Measurements from ENCODE around the gene HMGCLL1.

HMGCLL1 gene

GRCh38 chr6:55578537-55579363 lies at the start of gene HMGCLL1:
Gene HMGCLL1, minus strand, starts transcription at chr6:55579192. Its CDS starts 137 bp downstream, at chr6:55579055.
- H3K4me3 Mint-ChIP-seq = no peak within 1 kb of the TSS
- H3K9me3 Mint-ChIP-seq = peaks cover 14% of the 10 kb centered on the region

GRCh38 chr6:55621993-55622392 lies 43.0 kb upstream of the HMGCLL1 start:
- no peaks in the 10 kb centered on the region for H3K4me1 Mint-ChIP-seq
- no peak for DNase-seq (ENCODE audit: low spot score in 2 of 2)
- ATAC-seq = no peak
- no peak overlapping the region for H3K27ac Mint-ChIP-seq
- H3K9me3 Mint-ChIP-seq = peaks cover 25% of the 10 kb centered on the region
- H3K36me3 Mint-ChIP-seq = no peaks in the 10 kb centered on the region
- no peak overlapping the region for H3K4me3 Mint-ChIP-seq

More at GRCh38 chr6:55578537-55579363, at the start of gene HMGCLL1:
- Mint-ChIP-seq H3K36me3 (no peaks in the 10 kb centered on the region), H3K27ac (no peak within 1 kb of the TSS), H3K4me1 (no peaks in the 10 kb centered on the region)
- ATAC-seq = peak; percentile 19
- DNase-seq (ENCODE audit: low spot score in 2 of 2) = no peak

DNA sequence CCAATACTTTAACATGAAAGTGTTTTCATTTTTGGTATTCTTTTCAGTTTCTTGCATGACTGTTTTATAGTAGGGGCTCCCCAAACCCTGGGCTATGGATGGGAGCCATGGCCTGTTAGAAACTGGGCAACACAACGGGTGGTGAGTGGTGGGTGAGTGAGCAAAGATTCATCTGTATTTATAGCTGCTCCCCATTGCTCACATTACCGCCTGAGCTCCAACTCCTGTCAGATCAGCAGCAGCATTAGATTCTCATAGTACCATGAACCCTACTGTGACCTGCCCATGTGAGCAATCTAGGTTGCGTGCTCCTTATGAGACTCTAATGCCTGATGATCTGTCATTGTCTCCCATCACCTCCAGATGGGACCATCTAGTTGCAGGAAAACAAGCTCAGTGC lies 42.3 kb upstream of the HMGCLL1 start:
- no peak for DNase-seq (ENCODE audit: low spot score in 2 of 2)
- H3K9me3 Mint-ChIP-seq = peaks cover 27% of the 10 kb centered on the region
- no peak overlapping the region for H3K27ac Mint-ChIP-seq
- H3K4me3 Mint-ChIP-seq = no peak overlapping the region
- no peaks in the 10 kb centered on the region for H3K4me1 Mint-ChIP-seq
- no peak for ATAC-seq
- H3K36me3 Mint-ChIP-seq = no peaks in the 10 kb centered on the region

- no peaks in the 10 kb centered on the region for H3K4me1 Mint-ChIP-seq
- ATAC-seq (no peak), DNase-seq (ENCODE audit: low spot score in 2 of 2) (no peak)
- no peak overlapping the region for H3K4me3 Mint-ChIP-seq
- no peaks in the 10 kb centered on the region for H3K36me3 Mint-ChIP-seq
- peaks cover 30% of the 10 kb centered on the region for H3K9me3 Mint-ChIP-seq
- no peak overlapping the region for H3K27ac Mint-ChIP-seq
These were observed 38.3 kb upstream of the HMGCLL1 start for GRCh38 chr6:55617272-55617671.

DNA sequence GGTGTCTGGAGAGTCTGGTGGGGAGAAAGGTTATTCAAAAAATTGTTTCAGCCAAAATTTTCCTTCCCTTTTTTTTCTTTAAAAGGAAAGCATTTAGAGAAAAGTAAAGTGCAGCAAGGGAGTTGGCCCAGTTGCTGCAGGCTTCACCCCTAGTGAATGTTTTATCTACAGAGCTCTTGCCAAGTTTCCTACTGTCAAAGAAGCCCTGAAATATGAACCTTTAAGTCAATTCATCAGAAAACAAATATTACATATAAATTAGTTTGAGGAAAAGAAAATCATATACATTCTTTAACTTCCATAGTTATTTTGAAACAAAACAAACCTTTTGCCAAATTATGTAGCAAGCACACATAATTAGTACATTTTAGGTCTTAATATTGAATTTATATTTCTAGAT lies 25.0 kb upstream of the HMGCLL1 start:
- ATAC-seq = no peak

DNA sequence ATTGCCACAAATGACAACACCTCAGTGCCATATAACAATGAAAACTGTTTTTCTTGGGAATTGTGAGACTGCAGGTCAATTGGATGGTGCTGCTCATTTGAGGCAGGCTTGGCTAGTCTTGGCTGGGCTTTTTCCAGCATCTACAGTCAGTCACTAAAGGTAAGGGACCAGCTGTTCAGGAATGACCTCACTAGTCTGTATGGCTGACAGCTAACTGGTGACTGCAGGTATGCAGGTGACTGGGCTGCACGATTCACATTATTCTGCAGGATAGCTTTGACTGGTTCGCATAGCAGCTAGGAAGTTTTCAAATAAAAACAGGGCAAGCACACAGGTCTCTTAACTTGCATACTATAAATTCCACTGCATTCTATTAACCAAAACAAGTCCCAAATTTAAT lies 22.1 kb upstream of the HMGCLL1 start:
- H3K27ac Mint-ChIP-seq = no peak overlapping the region
- no peak for ATAC-seq
- H3K36me3 Mint-ChIP-seq = no peaks in the 10 kb centered on the region
- no peaks in the 10 kb centered on the region for H3K4me1 Mint-ChIP-seq
- peaks cover 7% of the 10 kb centered on the region for H3K9me3 Mint-ChIP-seq
- no peak for DNase-seq (ENCODE audit: low spot score in 2 of 2)
- no peak overlapping the region for H3K4me3 Mint-ChIP-seq

More for the DNA sequence above, 25.0 kb upstream of the HMGCLL1 start:
- no peak overlapping the region for H3K4me3 Mint-ChIP-seq
- H3K36me3 Mint-ChIP-seq = no peaks in the 10 kb centered on the region
- no peak for DNase-seq (ENCODE audit: low spot score in 2 of 2)
- no peaks in the 10 kb centered on the region for H3K4me1 Mint-ChIP-seq
- H3K27ac Mint-ChIP-seq = no peak overlapping the region
- H3K9me3 Mint-ChIP-seq = peaks cover 12% of the 10 kb centered on the region

- H3K9me3 Mint-ChIP-seq = peaks cover 10% of the 10 kb centered on the region
- ATAC-seq = no peak
- H3K27ac Mint-ChIP-seq = no peak overlapping the region
- H3K4me3 Mint-ChIP-seq = no peak overlapping the region
- no peaks in the 10 kb centered on the region for H3K36me3 Mint-ChIP-seq
- no peak for DNase-seq (ENCODE audit: low spot score in 2 of 2)
- no peaks in the 10 kb centered on the region for H3K4me1 Mint-ChIP-seq
These were observed 15.4 kb upstream of the HMGCLL1 start for GRCh38 chr6:55594442-55594841.

DNA sequence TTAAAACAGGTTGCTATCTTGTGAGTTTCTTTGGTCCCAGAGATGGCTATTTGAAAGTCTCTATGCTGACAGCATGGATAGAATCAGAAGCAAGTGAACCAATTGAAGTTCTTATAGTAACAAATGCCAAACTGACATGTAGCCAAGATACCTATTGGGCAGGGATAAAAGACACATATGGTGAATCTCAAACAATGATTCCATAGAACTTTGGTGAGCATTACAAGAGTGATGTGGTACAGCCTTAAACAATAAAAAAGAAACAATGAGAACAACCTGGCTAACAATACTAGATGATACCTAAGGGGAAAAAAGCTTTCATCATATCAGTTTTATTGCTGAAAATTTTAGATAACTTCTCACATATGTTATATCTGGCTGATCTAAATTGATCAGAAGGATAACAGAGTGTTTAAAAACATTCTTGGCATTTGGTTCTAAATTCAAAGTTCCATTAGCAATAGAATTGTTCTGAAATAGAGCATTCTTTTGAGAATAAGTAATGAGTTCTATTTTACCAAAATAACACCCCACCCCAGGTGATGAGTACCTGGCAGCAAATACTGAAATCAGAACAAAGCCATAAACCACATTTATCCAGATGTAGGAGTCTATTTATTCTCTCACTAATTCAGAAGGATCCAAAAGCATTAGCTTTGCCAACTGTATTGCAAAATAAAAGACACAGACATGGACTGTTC lies 5.8 kb upstream of the HMGCLL1 start:
- no peak overlapping the region for H3K27ac Mint-ChIP-seq
- no peaks in the 10 kb centered on the region for H3K36me3 Mint-ChIP-seq
- no peaks in the 10 kb centered on the region for H3K4me1 Mint-ChIP-seq
- ATAC-seq (no peak), DNase-seq (ENCODE audit: low spot score in 2 of 2) (no peak)
- no peak overlapping the region for H3K4me3 Mint-ChIP-seq
- H3K9me3 Mint-ChIP-seq = peaks cover 14% of the 10 kb centered on the region

DNA sequence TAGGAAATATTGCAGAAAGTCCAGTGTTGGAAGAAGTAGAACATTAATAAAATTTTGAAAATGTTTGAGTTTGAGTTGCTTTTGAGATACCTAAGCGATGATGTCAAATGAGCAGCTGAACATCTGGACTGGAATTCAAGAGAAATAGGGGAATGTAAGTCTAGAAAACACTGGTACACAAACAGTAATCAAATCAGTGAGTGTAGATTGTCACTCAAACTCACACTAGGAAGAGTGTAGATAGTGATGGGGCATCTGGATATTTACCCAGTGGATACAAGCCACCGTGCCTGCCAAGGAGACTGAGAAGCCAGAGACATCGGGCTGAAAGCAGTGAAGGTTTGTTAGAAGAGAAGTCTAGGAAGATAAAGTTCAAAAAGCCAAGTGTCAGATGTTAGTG lies 2.2 kb downstream of the HMGCLL1 start:
- ATAC-seq = no peak
- no peak for DNase-seq (ENCODE audit: low spot score in 2 of 2)
- Mint-ChIP-seq H3K9me3 (peaks cover 22% of the 10 kb centered on the region), H3K4me1 (no peaks in the 10 kb centered on the region), H3K4me3 (no peak overlapping the region), H3K27ac (no peak overlapping the region), H3K36me3 (no peaks in the 10 kb centered on the region)

DNA sequence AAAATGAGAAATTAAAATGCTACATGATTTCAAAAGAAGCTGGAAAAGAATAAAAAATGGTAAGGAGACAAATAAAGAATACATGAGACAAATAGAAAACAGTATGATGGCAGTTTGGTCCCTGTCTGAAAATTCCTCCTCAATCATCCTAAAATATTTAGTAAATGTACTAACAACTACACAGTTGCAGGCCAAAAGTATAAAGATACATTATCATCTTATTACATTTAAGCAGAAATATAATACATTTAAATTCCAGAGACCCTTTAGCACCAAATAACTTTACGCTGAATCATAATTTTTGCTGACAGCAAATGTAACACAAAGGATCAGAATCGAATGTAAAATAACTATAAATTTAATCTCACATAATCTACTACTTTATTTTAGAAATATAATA lies 4.4 kb downstream of the HMGCLL1 start:
- Mint-ChIP-seq H3K9me3 (peaks cover 31% of the 10 kb centered on the region), H3K4me3 (no peak overlapping the region), H3K27ac (no peak overlapping the region), H3K36me3 (no peaks in the 10 kb centered on the region), H3K4me1 (no peaks in the 10 kb centered on the region)
- ATAC-seq (no peak), DNase-seq (ENCODE audit: low spot score in 2 of 2) (no peak)

DNA sequence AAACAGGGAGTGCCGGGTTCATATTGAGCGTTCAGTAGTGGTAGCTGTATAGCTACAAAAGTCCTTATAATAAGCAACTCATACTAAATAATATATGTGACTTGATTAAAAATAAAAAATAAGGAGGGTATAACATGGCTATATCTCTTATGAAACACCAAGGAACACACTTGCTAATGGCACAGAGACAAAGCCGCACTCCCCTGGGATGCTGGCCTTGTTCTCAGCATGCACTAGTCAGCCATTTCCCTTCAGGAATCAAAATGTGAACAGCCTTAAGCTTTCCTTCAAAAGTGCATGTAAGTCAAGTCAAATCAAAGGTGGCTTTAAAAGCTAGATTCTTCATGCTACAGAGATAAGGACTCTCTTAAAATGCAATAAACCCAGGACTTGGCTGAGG lies 9.4 kb downstream of the HMGCLL1 start:
- Mint-ChIP-seq H3K4me3 (no peak overlapping the region), H3K36me3 (no peaks in the 10 kb centered on the region), H3K9me3 (peaks cover 25% of the 10 kb centered on the region), H3K27ac (no peak overlapping the region), H3K4me1 (no peaks in the 10 kb centered on the region)
- ATAC-seq (no peak), DNase-seq (ENCODE audit: low spot score in 2 of 2) (no peak)

DNA sequence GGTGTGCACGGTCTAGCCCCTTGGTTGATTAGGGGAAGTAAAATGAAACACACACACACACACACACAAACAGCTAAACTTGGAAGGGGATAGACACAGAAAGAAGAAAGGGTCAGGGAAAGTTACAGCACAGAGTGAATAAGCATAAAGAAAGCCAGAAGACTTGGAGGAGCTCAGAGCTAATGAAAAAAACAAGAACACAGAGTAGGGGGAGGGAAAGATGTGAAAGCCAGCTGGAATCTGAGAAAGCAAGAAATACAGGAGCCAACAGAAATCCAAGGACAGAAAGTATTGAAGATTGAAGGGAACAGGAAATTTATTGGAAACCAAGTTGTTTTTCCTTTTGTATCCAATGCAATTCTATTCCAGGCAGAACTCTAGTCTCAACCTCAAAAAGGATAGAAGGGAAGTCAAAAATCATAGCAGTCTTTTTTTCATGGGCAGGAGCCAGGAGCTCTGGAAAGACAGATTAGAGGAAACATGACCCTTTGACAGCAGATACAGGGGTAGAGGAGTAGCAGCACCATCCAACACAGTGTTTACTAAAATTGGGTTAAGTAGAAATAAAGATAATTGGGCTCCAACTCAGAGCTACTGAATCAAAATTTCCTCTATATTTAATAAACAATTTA lies 10.1 kb downstream of the HMGCLL1 start:
- H3K9me3 Mint-ChIP-seq = peaks cover 25% of the 10 kb centered on the region
- H3K36me3 Mint-ChIP-seq = no peaks in the 10 kb centered on the region
- no peak overlapping the region for H3K27ac Mint-ChIP-seq
- no peaks in the 10 kb centered on the region for H3K4me1 Mint-ChIP-seq
- no peak overlapping the region for H3K4me3 Mint-ChIP-seq
- ATAC-seq (no peak), DNase-seq (ENCODE audit: low spot score in 2 of 2) (no peak)

DNA sequence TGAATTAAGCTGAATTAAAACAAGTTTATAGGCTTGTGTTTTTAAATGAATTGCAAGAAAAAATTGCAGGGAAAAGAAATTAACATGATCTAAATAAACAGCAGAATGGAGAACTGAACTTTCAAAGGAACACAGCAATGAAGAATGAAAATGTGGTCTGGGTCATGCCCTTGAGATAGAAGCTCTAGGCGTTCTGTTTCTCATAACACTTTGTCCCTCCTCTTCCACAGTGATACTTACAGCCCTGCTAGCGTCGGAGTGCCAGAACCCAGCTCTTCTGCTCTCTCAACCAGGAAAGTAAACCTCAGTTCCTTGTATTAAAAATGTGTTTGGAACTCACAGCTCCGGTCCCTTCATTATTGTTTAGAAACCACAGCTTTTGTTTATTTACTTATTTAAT lies 11.4 kb downstream of the HMGCLL1 start:
- ATAC-seq = no peak
- Mint-ChIP-seq H3K36me3 (no peaks in the 10 kb centered on the region), H3K27ac (no peak overlapping the region), H3K9me3 (peaks cover 17% of the 10 kb centered on the region), H3K4me3 (no peak overlapping the region), H3K4me1 (no peaks in the 10 kb centered on the region)
- DNase-seq (ENCODE audit: low spot score in 2 of 2) = no peak

DNA sequence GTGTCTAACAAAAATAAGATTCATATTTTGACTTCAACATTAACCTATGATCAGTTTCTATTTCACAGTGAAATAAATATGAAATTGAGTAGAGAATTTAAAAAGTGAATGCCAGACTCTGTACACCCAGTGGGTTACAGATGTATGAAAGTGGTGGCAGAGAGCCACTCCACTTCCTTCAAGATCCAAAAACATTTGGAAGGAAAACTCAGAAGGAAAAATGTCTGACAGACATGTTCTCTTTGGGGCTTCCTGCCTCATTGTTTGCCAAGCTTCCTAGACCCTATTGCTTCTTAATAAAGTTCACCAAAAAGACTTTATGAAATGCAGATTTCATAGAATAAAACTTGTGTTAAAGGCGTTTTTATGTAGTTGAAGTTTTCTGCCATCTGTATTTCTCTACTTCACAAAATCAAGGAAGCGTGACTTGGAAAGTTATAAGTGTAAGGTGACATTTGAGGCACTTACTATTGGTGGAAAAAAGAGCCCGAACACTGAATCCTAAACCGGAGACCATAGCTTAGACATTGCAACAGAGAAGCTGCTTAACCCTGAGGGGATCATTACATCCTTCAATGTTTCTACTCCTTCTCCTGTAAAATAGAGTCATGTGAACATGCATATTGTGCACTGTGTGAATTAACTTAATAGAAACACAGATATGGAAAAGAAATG lies 12.8 kb downstream of the HMGCLL1 start:
- Mint-ChIP-seq H3K9me3 (peaks cover 12% of the 10 kb centered on the region), H3K4me3 (no peak overlapping the region), H3K4me1 (no peaks in the 10 kb centered on the region), H3K36me3 (no peaks in the 10 kb centered on the region), H3K27ac (no peak overlapping the region)
- no peak for ATAC-seq
- DNase-seq (ENCODE audit: low spot score in 2 of 2) = no peak

GRCh38 chr6:55562318-55562717 lies 16.7 kb downstream of the HMGCLL1 start:
- no peaks in the 10 kb centered on the region for H3K4me1 Mint-ChIP-seq
- no peak for DNase-seq (ENCODE audit: low spot score in 2 of 2)
- H3K36me3 Mint-ChIP-seq = no peaks in the 10 kb centered on the region
- H3K4me3 Mint-ChIP-seq = no peak overlapping the region
- no peak overlapping the region for H3K27ac Mint-ChIP-seq
- no peak for ATAC-seq
- H3K9me3 Mint-ChIP-seq = peaks cover 3% of the 10 kb centered on the region
